ENCODE measurements around the gene HOXD8.

HOXD8 gene

DNA sequence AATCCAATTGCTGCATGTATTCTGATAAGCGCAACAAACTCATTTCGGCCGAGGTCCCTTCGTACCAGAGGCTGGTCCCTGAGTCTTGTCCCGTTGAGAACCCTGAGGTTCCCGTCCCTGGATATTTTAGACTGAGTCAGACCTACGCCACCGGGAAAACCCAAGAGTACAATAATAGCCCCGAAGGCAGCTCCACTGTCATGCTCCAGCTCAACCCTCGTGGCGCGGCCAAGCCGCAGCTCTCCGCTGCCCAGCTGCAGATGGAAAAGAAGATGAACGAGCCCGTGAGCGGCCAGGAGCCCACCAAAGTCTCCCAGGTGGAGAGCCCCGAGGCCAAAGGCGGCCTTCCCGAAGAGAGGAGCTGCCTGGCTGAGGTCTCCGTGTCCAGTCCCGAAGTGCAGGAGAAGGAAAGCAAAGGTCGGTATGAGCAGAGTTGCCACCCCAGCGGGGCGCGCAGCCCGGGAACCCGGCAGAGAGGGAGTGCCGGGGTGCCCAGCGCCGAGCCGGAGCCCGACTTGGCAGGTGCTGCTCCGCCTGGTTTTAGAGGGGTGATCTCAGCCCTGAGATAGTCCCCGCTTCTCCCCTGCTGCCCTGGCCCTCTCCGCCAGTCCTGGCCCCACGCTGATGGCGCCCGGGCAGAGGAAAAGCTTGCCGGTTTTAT lies 12.2 kb upstream of the HOXD8 start:
- no peak for DNase-seq

DNA sequence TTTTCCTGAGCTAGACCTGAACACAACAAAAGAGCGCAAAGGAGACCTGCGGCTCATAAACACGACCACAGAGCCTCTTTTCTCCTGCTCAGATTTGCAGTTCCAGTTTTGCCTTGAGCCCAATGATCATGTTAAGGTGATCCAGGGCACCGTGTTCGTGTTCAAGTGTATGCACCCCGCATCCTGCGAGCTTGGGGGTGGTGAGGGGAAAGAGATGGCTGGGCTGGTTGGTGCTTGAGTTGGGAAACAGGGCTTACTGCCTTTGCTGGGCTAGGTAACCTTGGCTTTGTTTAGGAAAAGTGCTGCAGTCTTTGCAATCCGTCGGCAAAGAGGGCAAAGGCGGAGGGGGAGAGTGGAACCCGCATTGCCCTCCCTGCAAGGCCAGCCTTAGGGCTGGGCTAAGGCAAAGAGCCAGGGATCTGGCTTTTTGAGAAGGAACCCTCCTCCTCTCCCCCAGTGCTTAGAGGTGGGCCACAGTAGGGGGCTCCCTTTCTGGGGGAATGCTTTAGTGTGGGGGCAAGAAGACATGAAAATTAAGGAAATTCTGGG lies 11.6 kb upstream of the HOXD8 start:
- DNase-seq, result no peak

- DNase-seq, result peak; percentile 84 to 86
Measured at GRCh38 chr2:176118601-176119339, 10.7 kb upstream of the HOXD8 start.

DNA sequence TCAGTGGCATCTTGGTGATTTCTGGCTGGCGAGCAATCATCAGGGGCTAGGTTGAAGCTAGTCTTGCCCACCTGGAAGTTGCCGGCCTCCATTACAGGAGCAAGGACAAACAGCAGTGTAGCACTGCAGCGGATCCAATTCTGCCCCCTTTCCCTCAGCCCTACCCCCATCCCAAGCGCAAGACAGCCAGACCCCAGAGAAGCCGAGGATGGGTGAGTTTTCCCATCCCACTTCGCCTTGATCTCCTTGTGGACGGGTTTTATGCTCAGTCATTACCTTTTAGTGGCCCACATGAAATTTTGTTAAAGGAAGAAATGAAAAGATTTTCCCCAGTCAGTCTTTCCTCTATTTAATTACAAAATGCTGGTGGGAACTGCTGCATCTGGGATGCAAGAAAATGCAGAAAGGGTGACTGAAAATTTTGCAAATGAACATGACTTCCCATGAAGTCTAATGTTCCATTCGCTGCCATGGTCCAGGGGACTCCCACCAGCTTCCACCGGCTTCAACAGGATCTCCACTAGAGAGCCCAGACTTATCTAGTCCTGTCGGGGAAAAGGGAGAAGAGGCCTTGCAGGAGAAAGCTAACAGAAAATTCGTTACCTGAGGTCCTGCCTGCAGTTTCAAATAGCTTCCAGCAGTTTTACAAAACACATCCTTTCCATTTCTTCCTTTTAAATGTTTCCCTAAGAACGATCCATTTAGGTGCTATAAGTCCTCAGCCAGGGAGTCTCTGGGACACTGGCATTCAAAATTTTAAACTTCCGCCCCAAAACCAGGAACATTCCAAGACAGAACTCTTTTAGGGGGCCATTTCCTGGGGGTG lies 8.9 kb upstream of the HOXD8 start:
- DNase-seq, result no peak

- DNase-seq, result no peak
Measured at GRCh38 chr2:176121190-176122051, 8.1 kb upstream of the HOXD8 start.

DNA sequence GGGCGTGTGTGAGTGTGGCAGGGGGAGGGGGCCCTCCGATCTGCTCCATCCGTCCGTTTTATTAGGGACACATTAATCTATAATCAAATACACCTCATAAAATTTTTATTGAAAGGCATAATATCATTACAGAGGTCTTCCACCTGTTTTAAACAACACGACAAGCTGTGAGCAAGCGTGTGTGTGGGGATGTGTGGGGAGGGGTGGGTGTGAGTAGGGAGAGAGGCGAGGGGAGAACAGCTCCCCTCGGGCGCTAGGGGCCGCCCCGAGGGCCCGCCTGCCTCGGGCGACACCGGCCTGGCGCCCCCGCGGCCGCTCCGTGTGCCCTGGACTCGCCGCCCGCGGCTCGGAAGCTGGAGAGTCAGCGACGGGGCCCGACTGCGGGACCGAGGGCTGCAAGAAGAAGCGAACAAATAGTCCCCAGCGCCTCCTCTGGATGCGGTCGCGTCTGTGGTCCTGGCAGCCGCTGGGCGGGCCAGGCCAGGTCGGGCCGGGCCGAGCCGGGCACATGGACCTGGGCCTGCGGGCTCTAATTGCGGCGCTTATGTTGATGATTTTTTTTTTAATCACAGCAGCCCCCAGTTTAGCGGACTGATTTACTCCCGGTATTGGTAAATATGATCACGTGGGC lies 7.3 kb upstream of the HOXD8 start:
- DNase-seq, result no peak

DNA sequence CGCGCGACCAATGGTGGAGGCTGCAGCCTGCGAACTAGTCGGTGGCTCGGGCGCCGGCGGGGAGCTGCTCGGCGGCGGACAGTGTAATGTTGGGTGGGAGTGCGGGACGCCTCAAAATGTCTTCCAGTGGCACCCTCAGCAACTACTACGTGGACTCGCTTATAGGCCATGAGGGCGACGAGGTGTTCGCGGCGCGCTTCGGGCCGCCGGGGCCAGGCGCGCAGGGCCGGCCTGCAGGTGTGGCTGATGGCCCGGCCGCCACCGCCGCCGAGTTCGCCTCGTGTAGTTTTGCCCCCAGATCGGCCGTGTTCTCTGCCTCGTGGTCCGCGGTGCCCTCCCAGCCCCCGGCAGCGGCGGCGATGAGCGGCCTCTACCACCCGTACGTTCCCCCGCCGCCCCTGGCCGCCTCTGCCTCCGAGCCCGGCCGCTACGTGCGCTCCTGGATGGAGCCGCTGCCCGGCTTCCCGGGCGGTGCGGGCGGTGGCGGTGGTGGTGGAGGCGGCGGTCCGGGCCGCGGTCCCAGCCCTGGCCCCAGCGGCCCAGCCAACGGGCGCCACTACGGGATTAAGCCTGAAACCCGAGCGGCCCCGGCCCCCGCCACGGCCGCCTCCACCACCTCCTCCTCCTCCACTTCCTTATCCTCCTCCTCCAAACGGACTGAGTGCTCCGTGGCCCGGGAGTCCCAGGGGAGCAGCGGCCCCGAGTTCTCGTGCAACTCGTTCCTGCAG lies 6.7 kb upstream of the HOXD8 start, which contains the start of gene HOXD9:
Gene HOXD9 (plus strand): TSS at position 37 of the 728 bp plus-strand sequence. CDS start 50 bp downstream, at position 87.
- no peak for DNase-seq

DNA sequence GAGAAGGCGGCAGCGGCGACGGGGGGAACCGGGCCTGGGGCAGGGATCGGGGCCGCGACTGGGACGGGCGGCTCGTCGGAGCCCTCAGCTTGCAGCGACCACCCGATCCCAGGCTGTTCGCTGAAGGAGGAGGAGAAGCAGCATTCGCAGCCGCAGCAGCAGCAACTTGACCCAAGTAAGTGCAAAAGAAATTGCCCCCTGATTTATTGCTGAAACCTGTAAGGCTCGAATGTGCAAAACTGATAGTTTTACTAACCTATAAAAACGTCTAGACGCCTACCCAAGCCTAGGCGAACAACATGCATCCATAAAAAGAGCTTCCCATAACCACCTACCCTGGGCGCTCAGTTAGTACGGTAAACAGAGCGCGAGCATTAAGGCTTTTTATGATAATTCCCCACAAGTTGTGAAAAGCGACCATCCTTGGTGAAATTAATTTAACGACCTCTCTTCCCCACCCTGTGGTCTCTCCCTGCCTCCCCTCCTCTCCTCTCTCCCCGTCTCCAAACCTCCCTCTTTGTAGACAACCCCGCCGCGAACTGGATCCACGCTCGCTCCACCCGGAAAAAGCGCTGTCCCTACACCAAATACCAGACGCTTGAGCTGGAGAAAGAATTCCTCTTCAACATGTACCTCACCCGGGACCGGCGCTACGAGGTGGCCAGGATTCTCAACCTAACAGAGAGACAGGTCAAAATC lies 5.9 kb upstream of the HOXD8 start:
- no peak for DNase-seq

GRCh38 chr2:176124110-176124946 lies 5.2 kb upstream of the HOXD8 start:
- no peak for DNase-seq

DNA sequence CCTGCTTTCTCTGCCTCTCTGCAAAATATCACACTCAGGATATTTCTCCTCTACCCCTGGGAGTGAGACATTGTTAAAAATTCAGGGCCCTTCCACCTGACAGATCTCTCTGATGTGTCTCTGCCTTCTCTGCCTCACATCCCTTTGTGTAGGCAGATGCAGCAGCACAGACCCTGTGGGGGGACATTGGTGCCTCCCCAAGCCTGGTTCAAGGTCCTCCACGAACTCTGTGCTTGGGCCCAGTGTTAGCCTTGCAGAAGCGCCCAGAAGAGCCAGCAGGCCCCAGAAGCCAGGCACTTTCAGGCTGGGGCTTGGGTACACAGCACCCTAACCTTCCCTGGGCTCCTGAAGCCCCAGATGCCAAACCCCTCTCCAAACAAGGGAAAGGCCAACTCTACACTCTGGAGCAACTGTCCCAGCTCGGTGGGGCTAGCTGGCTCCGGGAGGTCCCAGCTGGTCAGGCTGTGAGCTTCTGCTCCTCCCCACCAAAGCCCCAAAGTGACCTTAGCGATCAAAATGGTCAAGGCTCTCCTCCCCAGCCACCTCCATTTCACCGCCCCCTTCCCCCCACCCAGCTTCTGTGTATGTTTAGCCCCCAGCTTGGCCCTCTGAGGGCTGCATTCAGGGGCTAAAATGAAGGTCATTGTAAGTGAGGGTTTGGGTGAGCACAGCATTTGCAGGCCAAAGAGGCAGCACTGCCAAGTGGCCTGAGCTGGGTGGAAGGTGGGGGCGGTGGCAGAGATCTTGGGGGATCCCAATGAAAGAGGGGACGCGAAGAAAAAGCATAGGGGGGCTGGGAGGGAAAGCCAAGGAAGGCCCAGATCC lies 4.3 kb upstream of the HOXD8 start:
- no peak for DNase-seq

- no peak for DNase-seq
Measured at GRCh38 chr2:176125772-176126054, 3.8 kb upstream of the HOXD8 start.

- DNase-seq, result peak; percentile 78 to 79
Measured at GRCh38 chr2:176126929-176127773, 2.4 kb upstream of the HOXD8 start.

DNA sequence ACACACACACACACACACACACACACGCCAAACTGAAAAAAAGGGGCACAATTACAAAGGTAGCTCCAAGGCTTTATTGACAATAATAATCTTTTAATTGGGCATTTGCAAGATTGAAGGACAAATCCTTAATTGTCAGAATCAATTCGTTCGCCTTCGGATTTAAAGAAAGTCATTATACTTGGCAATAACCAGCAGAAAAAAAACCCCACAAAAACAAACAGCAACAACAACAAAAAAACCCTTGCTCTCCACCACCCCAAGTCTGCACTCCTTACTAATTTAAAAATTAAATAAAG lies 1.8 kb upstream of the HOXD8 start:
- no peak for DNase-seq

DNA sequence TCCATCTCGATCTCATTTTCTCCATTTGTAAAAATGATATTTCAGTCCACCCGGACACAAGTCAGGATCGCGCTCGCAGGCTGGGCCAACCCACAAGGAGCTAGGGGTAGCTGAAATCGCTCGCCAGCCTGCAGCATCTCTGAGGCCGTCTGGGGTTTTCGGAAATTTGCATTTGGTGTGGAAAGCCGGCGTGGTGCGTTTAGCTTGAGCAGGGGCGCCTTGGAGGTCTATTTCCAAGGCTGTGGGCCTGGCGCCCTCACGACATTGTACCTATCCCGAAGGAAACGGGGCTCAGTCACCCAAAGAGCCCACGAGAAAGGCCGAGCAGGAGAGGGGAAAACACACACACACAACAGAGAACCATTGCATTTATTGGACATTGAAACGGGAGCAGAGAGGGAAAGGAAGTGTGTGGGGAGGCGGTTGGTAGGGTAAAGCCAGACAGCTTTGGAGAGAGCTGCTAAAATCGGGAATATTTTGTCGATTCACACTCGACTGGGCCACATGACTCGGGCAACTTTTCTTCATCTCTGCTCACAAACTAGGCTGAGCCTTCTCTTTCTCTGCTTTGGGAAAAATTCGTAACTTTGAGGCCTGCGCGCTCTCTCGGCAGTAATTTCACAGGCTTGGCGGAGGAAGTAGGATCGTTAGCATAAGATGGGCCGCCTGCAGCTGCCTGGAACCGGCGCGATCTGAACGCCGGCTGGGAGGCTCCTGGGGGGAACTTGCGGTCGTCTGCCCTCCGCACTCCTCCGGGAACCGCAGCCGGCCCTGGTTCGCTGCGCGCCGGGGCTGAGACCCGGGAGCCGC lies 1.1 kb upstream of the HOXD8 start:
- peak; percentile 61 to 72 for DNase-seq

DNA sequence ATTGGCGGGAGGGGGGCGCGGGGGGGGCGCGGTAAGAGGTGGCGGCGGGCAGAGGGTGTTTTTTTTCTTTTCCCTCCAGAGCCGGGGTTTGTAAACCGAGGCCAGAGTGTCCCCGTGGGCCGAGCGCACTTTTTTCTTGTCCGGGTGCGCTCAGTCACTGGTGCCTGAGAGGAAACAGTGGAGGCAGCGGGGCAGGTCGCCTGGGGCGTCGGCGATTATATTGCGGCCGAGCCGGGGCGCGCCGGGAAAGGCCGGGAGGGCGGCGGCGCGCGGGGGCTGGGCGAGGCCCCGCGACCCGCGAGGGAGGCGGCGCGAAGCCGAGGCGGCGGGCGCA lies 275 bp downstream of the HOXD8 start:
- DNase-seq, result no peak

DNA sequence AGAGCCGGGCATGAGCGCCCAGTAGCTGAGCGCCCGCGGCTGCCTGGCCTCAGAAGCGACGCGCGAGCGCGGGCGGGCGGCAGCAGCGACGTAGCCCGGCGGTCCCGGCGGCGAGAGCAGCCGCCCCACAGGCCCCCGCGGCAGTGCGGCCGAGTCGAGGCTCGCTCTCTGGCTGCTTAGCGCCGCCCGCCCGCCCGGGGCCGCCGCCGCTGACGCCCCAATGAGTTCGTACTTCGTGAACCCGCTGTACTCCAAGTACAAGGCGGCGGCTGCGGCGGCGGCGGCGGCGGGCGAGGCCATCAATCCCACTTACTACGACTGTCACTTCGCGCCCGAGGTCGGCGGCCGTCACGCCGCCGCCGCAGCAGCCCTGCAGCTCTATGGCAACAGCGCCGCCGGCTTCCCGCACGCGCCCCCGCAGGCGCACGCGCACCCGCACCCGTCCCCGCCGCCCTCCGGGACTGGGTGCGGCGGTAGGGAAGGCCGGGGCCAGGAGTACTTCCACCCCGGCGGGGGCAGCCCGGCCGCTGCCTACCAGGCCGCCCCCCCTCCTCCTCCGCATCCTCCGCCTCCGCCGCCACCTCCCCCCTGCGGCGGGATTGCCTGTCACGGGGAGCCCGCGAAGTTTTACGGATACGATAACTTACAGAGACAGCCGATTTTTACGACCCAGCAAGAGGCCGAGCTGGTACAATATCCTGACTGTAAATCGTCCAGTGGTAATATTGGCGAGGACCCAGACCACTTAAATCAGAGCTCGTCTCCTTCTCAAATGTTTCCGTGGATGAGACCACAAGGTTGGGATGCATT lies 847 bp downstream of the HOXD8 start:
- peak in 1 of 2 experiments; percentile 38 for DNase-seq

Measured in Kasumi-1 (cell line).